ENCODE data around the gene RRP1. TPM values are rescaled to one million over a fixed set of nuclear protein-coding genes. Genes with fewer than 3 reads are reported as not detected.

RRP1 gene
- polyA plus RNA-seq, 1 of the 3 experiments (the other 2 are of a cell fraction) = 22.7 TPM

- no peaks in the 10 kb centered on the region for H3K9me2 ChIP-seq
- H3K27me3 ChIP-seq (ENCODE audit: insufficient read depth) = no peaks in the 10 kb centered on the region
- ChIA-PET CTCF (interaction anchor here (0.5 to 2.0 kb wide), 28 partner anchors 9 to 494 kb away, joined by 3 to 8 read pairs (median 4); partner anchors contain the start of gene RRP1), POLR2A (no interaction called here)
- 73% methylated on average over 24 of the region's 26 CpGs for WGBS (ENCODE audit: low lambda C conversion rate)
- no peak overlapping the region for H3K9ac ChIP-seq
- H3K4me3 ChIP-seq (ENCODE audit: low read depth in 2 of 2, low read length in 1 of 2) = no peak overlapping the region
- no peaks in the 10 kb centered on the region for H3K36me3 ChIP-seq (replicated peaks in 1 of 2; ENCODE audit: control insufficient read depth in 1 of 2, insufficient read depth in 2 of 2, low read length in 1 of 2)
- DNase-seq = no peak
- H3K4me1 ChIP-seq (ENCODE audit: control insufficient read depth in 1 of 2, insufficient read depth in 2 of 2, low read depth in 1 of 2, low read length in 1 of 2) = peaks cover 0 to 6% of the 10 kb centered on the region in 2 experiments; a peak in 1 of 4 replicates
- no peaks in the 10 kb centered on the region for H3F3A ChIP-seq (replicated peaks; ENCODE audit: insufficient read depth)
- no peaks in the 10 kb centered on the region for H3K79me2 ChIP-seq (ENCODE audit: insufficient read depth)
- no peaks in the 10 kb centered on the region for H4K20me1 ChIP-seq (ENCODE audit: insufficient read depth)
- H3K4me2 ChIP-seq = no peak overlapping the region
- no peak for TF ChIP-seq TAF1 (IDR thresholded peaks at IDR 0.05; ENCODE audit: borderline replicate concordance, low read depth, low read length)
- no peak for TF ChIP-seq CTCF (IDR thresholded peaks at IDR 0.05)
- TF ChIP-seq FOSL2 (IDR thresholded peaks at IDR 0.05; ENCODE audit: borderline replicate concordance, low read depth) = no peak
- TF ChIP-seq SIN3A (IDR thresholded peaks at IDR 0.05; ENCODE audit: borderline replicate concordance, low read depth, low read length) = no peak
- TF ChIP-seq ELF1 (IDR thresholded peaks at IDR 0.05) = no peak
- TF ChIP-seq RXRA (IDR thresholded peaks at IDR 0.05; ENCODE audit: borderline replicate concordance, low read depth) = no peak
- TF ChIP-seq NRF1 (IDR thresholded peaks at IDR 0.05; ENCODE audit: low read depth, low read length) = no peak
- no peak for TF ChIP-seq MXI1 (IDR thresholded peaks at IDR 0.05; ENCODE audit: low read depth, low read length)
- TF ChIP-seq REST (IDR thresholded peaks at IDR 0.05; ENCODE audit: low read depth, low read length) = no peak
- no peak for TF ChIP-seq CHD2 (IDR thresholded peaks at IDR 0.05; ENCODE audit: low read length, partially characterized antibody)
- TF ChIP-seq RCOR1 (IDR thresholded peaks at IDR 0.05; ENCODE audit: low read length) = no peak
- TF ChIP-seq POLR2AphosphoS5 (IDR thresholded peaks at IDR 0.05; ENCODE audit: low read depth, low read length) = no peak
- TF ChIP-seq, protein P1, sequence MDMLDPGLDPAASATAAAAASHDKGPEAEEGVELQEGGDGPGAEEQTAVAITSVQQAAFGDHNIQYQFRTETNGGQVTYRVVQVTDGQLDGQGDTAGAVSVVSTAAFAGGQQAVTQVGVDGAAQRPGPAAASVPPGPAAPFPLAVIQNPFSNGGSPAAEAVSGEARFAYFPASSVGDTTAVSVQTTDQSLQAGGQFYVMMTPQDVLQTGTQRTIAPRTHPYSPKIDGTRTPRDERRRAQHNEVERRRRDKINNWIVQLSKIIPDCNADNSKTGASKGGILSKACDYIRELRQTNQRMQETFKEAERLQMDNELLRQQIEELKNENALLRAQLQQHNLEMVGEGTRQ (IDR thresholded peaks at IDR 0.05; ENCODE audit: borderline replicate concordance, low read depth, low read length) = no peak
- no peak overlapping the region for H3K27ac ChIP-seq (ENCODE audit: low read depth in 2 of 2, low read length in 1 of 2)
- no peaks in the 10 kb centered on the region for H3K9me3 ChIP-seq
- no peak overlapping the region for H2AFZ ChIP-seq (ENCODE audit: low read depth)
These were observed 20.6 kb downstream of the RRP1 start for GRCh38 chr21:43809853-43810504.
